Fibroblast of gingiva (primary cell): ENCODE results near the gene KCNAB2.

ENCODE experiments used
- DNase-seq: peaks from one replicate; pipeline ENCODE4 v3.0.0-alpha.2; 2011; ENCODE audit warnings: low read depth

Gene KCNAB2

GRCh38 chr1:6082430-6082971 is 36.8 kb downstream of the KCNAB2 start:
- peak; percentile 65 for DNase-seq

- no peak for DNase-seq
Measured at GRCh38 chr1:6083385-6083784, 37.7 kb downstream of the KCNAB2 start.

GRCh38 chr1:6083801-6084446 is 38.2 kb downstream of the KCNAB2 start:
- peak; percentile 26 for DNase-seq

GRCh38 chr1:6084781-6085495 is 39.2 kb downstream of the KCNAB2 start:
- DNase-seq = no peak

GRCh38 chr1:6085666-6086065 is 40.0 kb downstream of the KCNAB2 start:
- DNase-seq = no peak

GRCh38 chr1:6086358-6086757 is 40.7 kb downstream of the KCNAB2 start:
- no peak for DNase-seq

GRCh38 chr1:6086762-6087376 is 41.2 kb downstream of the KCNAB2 start:
- DNase-seq = no peak

- DNase-seq = no peak
Measured at GRCh38 chr1:6087377-6087772, 41.7 kb downstream of the KCNAB2 start.

GRCh38 chr1:6087958-6088357 is 42.3 kb downstream of the KCNAB2 start:
- DNase-seq = no peak

- DNase-seq = no peak
Measured at GRCh38 chr1:6088956-6089355, 43.3 kb downstream of the KCNAB2 start.

- DNase-seq = no peak
Measured at GRCh38 chr1:6090288-6090687, 44.6 kb downstream of the KCNAB2 start.

GRCh38 chr1:6090996-6091822 is 45.5 kb downstream of the KCNAB2 start:
- no peak for DNase-seq

GRCh38 chr1:6091823-6092109 is 46.1 kb downstream of the KCNAB2 start:
- no peak for DNase-seq

GRCh38 chr1:6092211-6092610 is 46.5 kb downstream of the KCNAB2 start:
- DNase-seq = no peak

- DNase-seq = no peak
Measured at GRCh38 chr1:6093071-6093470, 47.4 kb downstream of the KCNAB2 start.

GRCh38 chr1:6093611-6094010 is 47.9 kb downstream of the KCNAB2 start:
- no peak for DNase-seq

- DNase-seq = no peak
Measured at GRCh38 chr1:6094246-6094645, 48.6 kb downstream of the KCNAB2 start.

- no peak for DNase-seq
Measured at GRCh38 chr1:6094801-6095505, 49.3 kb downstream of the KCNAB2 start.

GRCh38 chr1:6095511-6096242 is 50.0 kb downstream of the KCNAB2 start:
- no peak for DNase-seq

- no peak for DNase-seq
Measured at GRCh38 chr1:6096243-6097116, 50.8 kb downstream of the KCNAB2 start.
